NB4 (cell line): ENCODE results near the gene SIMC1.
"Not testable (repeated sequence)": the region's sequence is repeated elsewhere in the genome, so short reads cannot be mapped to it uniquely, and the experiment has no call there.

Experiments used
- DNase-seq: peaks from one replicate; pipeline ENCODE4 v3.0.0; 2010; ENCODE audit warnings: low read depth
- H3K4me3 ChIP-seq: one replicate; pipeline ENCODE4 v1.5.1; 2011; ENCODE audit warnings: mild to moderate bottlenecking, low read depth, low read length, moderate library complexity
- CTCF ChIP-seq: IDR thresholded peaks from one replicate; pipeline ENCODE4 v1.5.1; 2012; ENCODE audit warnings: low read depth, low read length
- MAX ChIP-seq: IDR thresholded peaks from 2 replicates; pipeline ENCODE4 v1.6.1; 2011; ENCODE audit warnings: low read depth, low read length
- MYC ChIP-seq: IDR thresholded peaks from 2 replicates; pipeline ENCODE4 v1.6.1; 2011; ENCODE audit warnings: low read depth, low read length
- POLR2A ChIP-seq: IDR thresholded peaks from 2 replicates; pipeline ENCODE4 v1.6.1; 2011; ENCODE audit warnings: mild to moderate bottlenecking; ENCODE audit not compliant: insufficient read length; ENCODE audit errors: extremely low read depth

Gene SIMC1

GRCh38 chr5:176237971-176238644, at the start of gene SIMC1:
SIMC1 (plus strand) TSS chr5:176238424; CDS start chr5:176238509, 85 bp downstream.
- not testable (repeated sequence) for H3K4me3 ChIP-seq
- peak; percentile 31 for DNase-seq

- DNase-seq = no peak
- TF ChIP-seq MYC (no peak), POLR2A (no peak), MAX (no peak), CTCF (no peak)
- H3K4me3 ChIP-seq = no peak overlapping the region
Observed at GRCh38 chr5:176188506-176189193, 49.6 kb upstream of the SIMC1 start.

DNA sequence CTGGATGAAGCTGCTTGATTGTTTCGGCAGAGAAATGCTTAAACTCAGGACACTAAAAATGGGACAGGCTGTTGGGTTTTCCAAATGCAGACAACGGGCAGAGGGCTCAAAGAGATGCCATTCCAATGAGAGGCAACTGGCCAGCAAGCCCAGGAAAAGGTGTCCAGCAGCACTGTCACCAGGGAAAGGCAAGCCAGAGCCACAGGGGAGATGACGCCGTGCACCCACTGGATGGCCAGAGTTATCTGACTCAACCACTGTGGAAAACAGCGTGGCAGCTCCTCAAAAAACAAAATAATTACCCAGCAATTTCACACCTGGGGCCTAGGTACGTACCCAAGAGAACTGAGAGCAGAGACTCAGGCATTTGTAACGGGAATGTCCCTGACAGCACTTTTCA, 48.4 kb upstream of the SIMC1 start:
- TF ChIP-seq CTCF = no peak
- no peak for TF ChIP-seq MAX
- H3K4me3 ChIP-seq = no peak overlapping the region
- no peak for DNase-seq

GRCh38 chr5:176190886-176191755, 47.1 kb upstream of the SIMC1 start:
- TF ChIP-seq POLR2A = no peak
- TF ChIP-seq CTCF = no peak
- no peak for TF ChIP-seq MYC
- TF ChIP-seq MAX = no peak
- no peak for DNase-seq
- H3K4me3 ChIP-seq = no peak overlapping the region

- no peak for TF ChIP-seq MAX
- TF ChIP-seq POLR2A = no peak
- no peak for TF ChIP-seq CTCF
- TF ChIP-seq MYC = no peak
- no peak for DNase-seq
- no peak overlapping the region for H3K4me3 ChIP-seq
Observed at GRCh38 chr5:176192094-176192721, 46.0 kb upstream of the SIMC1 start.

DNA sequence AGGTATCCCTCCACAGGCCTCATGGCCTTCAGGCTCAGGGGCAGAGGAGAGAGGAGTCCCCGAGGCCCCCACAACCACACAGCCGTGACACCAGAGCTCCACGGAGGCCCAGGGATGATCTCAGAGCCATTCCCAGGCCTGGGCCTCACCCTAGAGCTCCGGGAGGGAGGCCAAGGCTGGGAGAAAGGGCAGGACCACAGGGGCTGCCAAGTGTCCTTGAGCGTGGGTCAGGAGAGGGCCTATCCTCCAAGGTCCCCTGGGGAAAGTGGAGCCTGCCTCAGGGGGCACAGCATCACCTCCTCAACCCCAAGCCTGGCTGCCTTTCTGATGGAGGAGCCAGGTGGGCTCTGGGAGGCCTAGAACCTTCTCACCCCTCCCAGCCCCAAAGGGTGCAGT, 45.5 kb upstream of the SIMC1 start:
- not testable (repeated sequence) for DNase-seq, H3K4me3 ChIP-seq

DNA sequence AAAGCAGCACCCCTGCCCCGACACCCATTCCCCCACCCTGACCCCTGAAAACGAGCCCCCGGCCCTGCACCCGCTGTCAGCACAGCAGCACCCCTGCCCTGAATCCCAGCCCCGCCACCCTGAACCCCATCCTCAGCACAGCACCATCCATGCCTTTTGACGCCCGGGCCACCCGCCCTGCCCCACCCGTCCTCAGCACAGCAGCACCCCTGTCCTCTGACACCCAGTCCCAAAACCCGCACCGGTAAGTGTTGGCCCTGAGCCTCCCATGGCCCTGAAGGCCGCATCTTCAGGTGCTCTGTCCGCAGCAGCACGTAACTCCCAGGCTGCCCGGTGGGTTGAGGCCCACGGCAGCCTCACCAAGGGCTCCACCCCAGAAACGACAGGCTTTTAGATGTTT, 44.6 kb upstream of the SIMC1 start:
- DNase-seq, H3K4me3 ChIP-seq: not testable (repeated sequence)

DNA sequence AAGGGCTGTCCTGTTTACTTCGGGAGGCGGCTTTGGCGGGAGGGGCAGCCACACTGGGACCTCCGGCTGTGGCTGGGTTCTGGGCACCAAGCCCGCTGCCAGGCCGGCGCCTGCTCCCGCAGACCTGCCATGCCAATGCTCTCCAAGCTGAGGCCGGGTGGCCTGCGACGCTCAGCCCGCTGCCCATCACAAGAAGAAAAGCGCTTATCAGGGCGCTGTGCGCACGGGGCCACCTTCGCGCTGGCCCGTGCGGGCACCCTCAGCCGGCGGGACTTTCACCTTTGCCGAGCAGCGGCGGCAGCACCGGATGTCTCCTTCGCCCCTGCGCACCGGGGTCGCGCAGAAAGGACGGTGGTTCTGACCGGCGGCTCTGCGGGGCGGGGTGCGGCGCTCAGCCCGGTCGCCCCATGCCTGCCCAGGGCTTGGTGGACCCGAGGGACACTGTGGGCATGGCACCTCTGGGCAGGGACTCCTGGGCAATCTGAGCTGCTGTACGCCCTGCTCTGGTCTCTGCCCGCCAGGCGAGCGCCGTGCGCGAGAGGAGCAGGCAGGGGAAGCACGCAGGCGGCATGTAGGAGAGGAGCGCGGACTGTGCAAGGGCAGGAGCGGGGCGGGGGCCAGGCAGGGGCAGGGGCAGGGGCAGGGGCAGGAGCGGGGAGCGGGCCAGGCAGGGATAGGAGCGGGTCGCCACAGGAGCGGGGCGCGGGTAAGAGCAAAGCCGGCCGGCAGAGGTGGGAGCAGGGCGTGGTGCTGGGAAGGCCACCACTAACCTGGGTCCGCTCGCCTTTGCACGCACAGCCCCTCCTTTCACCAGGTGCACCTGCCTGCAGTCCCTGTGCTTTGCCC, 43.8 kb upstream of the SIMC1 start:
- H3K4me3 ChIP-seq, DNase-seq: not testable (repeated sequence)

DNA sequence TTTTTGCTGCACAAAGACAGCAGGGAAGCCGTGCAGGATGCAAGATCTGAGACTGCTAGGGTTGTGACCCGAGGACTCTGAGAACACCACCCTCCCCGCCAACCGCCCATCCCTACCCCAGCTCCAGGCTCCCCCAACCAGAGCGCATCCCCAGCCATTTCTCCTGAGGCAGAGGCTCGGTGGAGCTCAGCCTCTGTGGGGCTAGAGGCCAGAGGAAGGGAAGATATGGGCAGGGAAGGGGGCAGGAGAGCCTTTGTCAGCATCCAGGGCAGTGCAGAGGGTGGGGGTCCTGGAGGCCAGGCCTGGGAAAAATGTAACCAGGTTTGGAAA, 43.2 kb upstream of the SIMC1 start:
- not testable (repeated sequence) for H3K4me3 ChIP-seq, DNase-seq

DNA sequence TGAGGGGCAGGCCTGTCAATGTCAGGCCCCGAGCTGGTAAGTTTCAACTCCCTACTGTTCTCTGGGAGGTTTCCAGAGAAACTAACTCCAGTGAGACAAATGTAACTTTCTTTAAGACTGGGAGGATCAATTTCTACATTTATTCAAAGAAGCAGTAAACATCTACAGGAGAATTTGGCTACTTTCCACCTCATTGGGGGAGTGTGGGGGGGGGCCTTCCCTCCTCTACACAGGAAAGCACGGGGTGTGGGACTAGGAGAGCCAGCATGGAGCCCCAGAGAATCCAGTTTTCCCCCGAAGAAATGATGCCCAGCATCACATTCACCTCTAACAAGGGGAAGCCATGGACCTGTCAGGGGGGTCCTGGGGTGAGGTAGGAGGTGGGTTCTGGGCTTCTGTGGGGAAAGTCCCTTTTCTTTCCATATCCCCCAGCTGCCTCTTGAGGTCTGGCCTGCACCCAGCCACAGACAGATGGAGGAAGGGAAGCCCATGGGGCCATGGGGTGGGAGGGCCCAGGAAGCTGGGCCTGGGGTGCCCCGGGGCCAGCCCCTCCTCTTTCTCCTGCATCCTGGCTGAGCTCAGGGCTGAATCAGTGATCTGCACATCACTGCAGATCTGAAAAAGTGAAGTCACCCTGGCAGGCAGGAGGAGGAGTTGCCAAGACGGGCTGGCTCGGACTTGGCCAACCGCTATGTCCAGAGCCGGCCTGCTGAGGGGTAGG, 42.6 kb upstream of the SIMC1 start:
- H3K4me3 ChIP-seq, DNase-seq: not testable (repeated sequence)
